OCI-LY1 (cell line): Measurements from ENCODE around the gene RPUSD4.

Source experiments
- H2AFZ ChIP-seq: fragments of 200-600 bp; sonication (generic), shearing (Covaris generic); 2 replicates; pipeline ENCODE4 v1.6.0; 2014; ENCODE audit warnings: antibody characterized with exemption, mild to moderate bottlenecking, low read length
- H3F3A ChIP-seq: fragments of 200-600 bp; sonication (generic), shearing (Covaris generic); 2 replicates; pipeline ENCODE4 v1.6.0; 2014; ENCODE audit warnings: mild to moderate bottlenecking, antibody characterized with exemption, low read length, moderate library complexity; ENCODE audit not compliant: insufficient read depth
- H3K27ac ChIP-seq: fragments of 200-600 bp; sonication (generic); 2 replicates; pipeline ENCODE4 v1.5.1; 2014; ENCODE audit warnings: low read length, mixed run types, mild to moderate bottlenecking, low read depth; ENCODE audit not compliant: poor library complexity, severe bottlenecking
- H3K27me3 ChIP-seq: fragments of 200-600 bp; sonication (generic); 2 replicates; pipeline ENCODE4 v1.6.0; 2014; ENCODE audit warnings: antibody characterized with exemption, mild to moderate bottlenecking, low read length, moderate library complexity; ENCODE audit not compliant: insufficient read depth
- H3K36me3 ChIP-seq: fragments of 200-600 bp; sonication (generic); 2 replicates; pipeline ENCODE4 v1.6.1; 2014; ENCODE audit warnings: mild to moderate bottlenecking, antibody characterized with exemption, low read length, moderate library complexity, mixed read lengths; ENCODE audit not compliant: insufficient read depth
- H3K4me1 ChIP-seq: fragments of 200-600 bp; sonication (generic); 2 replicates; pipeline ENCODE4 v1.5.1; 2014; ENCODE audit warnings: mild to moderate bottlenecking, low read length, moderate library complexity; ENCODE audit not compliant: insufficient read depth, severe bottlenecking
- H3K4me2 ChIP-seq: fragments of 200-600 bp; sonication (generic), shearing (Covaris generic); 2 replicates; pipeline ENCODE4 v1.6.1; 2014; ENCODE audit warnings: low read length
- H3K4me3 ChIP-seq: fragments of 200-600 bp; sonication (generic); 2 replicates; pipeline ENCODE4 v1.5.1; 2014; ENCODE audit warnings: low read length, low read depth, mild to moderate bottlenecking, mixed read lengths; ENCODE audit not compliant: poor library complexity, severe bottlenecking
- H3K79me2 ChIP-seq: fragments of 200-600 bp; shearing (Covaris generic); 2 replicates; pipeline ENCODE4 v1.6.1; 2016; ENCODE audit warnings: mixed run types, low read length, mixed read lengths; ENCODE audit not compliant: insufficient read depth
- H3K9ac ChIP-seq: fragments of 200-600 bp; sonication (generic), shearing (Covaris generic); 2 replicates; pipeline ENCODE4 v1.6.1; 2014; ENCODE audit warnings: mild to moderate bottlenecking, low read length, mixed read lengths
- H3K9me2 ChIP-seq: fragments of 200-600 bp; sonication (generic), shearing (Covaris generic); 2 replicates; pipeline ENCODE4 v1.6.1; 2014; ENCODE audit warnings: low read depth, mild to moderate bottlenecking, low read length, mixed read lengths
- H3K9me3 ChIP-seq: fragments of 200-600 bp; shearing (Covaris generic); 2 replicates; pipeline ENCODE4 v1.6.1; 2014; ENCODE audit warnings: low read length, mixed read lengths
- H4K20me1 ChIP-seq: fragments of 200-600 bp; sonication (generic), shearing (Covaris generic); 2 replicates; pipeline ENCODE4 v1.6.0; 2016; ENCODE audit warnings: mild to moderate bottlenecking, low read length; ENCODE audit not compliant: insufficient read depth
- CTCF ChIP-seq: fragments of 200-600 bp; sonication (generic), shearing (Covaris generic); IDR thresholded peaks from 2 replicates; pipeline ENCODE4 v1.5.1; 2017; ENCODE audit warnings: mild to moderate bottlenecking, antibody characterized with exemption, low read length, moderate library complexity, mixed read lengths
- EZH2 ChIP-seq: fragments of 200-600 bp; sonication (generic), shearing (Covaris generic); IDR thresholded peaks from 2 replicates; pipeline ENCODE4 v1.8.0; 2017; ENCODE audit warnings: borderline replicate concordance, mixed run types, mild to moderate bottlenecking, antibody characterized with exemption, low read length, moderate library complexity, mixed read lengths

The RPUSD4 gene

DNA sequence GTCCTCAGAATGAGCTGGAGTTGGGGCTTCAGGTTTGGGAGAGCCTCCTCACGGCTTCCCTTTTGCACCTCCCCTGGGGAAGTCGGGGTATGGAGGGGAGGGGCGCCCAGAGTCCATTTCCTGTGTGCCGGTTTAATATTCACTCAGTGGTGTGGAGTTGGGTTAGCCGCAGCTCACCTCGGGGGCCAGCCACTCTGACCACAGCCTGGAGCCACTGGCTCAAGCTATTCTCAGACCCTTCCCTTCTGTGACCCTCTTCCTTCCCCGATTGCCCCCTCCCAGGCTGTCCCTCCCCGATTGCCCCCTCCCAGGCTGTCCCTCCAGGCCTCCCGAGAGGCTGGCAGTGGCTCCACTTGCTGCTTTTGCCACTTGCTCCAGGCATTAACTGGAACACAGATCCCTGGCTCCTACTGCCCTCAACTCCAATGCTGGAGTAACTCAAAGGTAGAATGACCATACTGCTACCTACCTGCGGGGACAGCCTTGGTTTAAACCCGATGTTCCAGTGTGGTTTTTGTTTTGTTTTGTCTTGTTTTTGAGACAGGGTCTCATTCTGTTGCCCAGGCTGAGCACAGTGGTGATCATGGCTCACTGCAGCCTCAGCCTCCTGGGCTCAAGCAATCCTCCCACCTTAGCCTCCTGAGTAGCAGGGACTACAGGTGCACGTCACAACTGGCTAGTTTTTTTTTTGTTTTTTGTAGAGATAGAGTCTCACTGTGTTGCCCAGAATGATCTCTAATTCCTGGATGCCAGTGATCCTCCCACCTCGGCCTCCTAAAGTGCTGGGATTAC, 29.3 kb downstream of the RPUSD4 start:
- H3K4me2 ChIP-seq = no peak overlapping the region
- no peaks in the 10 kb centered on the region for H3K36me3 ChIP-seq
- no peak overlapping the region for H3K27ac ChIP-seq
- no peaks in the 10 kb centered on the region for H3K9me2 ChIP-seq
- no peaks in the 10 kb centered on the region for H3K9me3 ChIP-seq
- no peaks in the 10 kb centered on the region for H3K27me3 ChIP-seq
- H3K4me3 ChIP-seq = no peak overlapping the region
- H3K79me2 ChIP-seq = no peaks in the 10 kb centered on the region
- no peak overlapping the region for H3K9ac ChIP-seq
- H4K20me1 ChIP-seq = no peaks in the 10 kb centered on the region
- H2AFZ ChIP-seq = no peak overlapping the region
- TF ChIP-seq CTCF = no peak
- TF ChIP-seq EZH2 = no peak
- no peaks in the 10 kb centered on the region for H3K4me1 ChIP-seq
- H3F3A ChIP-seq = no peaks in the 10 kb centered on the region

DNA sequence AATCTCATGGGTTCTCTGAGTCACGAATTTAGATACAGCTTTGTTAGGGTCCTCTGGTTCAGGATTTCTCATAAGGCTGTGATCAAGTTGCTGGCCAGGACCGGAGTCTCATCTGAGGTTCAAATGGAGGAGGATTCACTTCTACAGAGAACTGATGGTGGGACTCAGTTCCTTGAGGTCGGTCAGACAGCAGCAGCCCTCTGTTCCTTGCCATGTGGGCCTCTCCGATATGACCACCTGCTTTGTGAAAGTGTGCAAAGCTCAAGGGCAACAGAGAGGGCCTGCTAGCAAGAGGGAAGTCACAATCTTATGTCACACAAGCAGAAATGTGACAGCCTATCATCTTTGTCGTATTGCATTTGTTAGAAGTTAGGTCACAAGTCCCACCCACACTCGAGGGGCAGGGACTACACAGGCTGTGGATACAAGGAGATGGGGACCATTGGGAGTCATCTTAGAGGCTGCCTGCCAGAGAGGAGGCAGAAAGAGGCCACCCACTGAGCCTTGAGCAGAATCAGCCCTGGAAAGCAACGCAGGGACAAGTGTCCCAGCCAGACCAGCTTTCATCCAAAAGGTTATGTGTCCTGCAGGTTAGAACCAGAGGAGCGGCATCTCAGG, 34.5 kb downstream of the RPUSD4 start:
- no peak overlapping the region for H3K4me2 ChIP-seq

DNA sequence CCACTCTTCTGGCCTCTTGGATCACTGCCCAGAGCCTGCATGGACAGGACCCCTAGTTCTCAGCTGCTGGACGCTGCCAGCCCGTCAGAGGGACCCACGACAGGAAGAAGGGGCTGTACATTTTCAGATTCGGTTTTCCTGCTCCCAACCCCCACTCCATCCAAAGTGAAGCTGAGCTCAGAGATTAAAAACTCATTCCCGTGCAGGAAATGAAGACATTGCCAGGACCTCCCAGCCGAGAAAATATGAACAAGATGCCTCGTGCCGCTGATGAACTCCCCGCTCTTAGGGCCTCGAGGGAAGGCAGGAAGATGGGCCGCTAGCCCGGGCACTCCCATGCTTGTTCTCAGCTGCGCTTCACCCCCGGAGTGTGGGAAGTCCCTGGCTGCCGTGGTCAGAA, 36.1 kb downstream of the RPUSD4 start:
- Histone ChIP-seq H3K4me3 (no peak overlapping the region), H3K4me1 (no peaks in the 10 kb centered on the region), H3K36me3 (no peaks in the 10 kb centered on the region), H3K9me2 (no peaks in the 10 kb centered on the region), H2AFZ (no peak overlapping the region), H3K79me2 (no peaks in the 10 kb centered on the region), H3F3A (no peaks in the 10 kb centered on the region), H3K9ac (no peak overlapping the region), H3K27ac (no peak overlapping the region), H3K27me3 (no peaks in the 10 kb centered on the region), H3K4me2 (no peak overlapping the region), H3K9me3 (no peaks in the 10 kb centered on the region), H4K20me1 (no peaks in the 10 kb centered on the region)
- no peak for TF ChIP-seq CTCF
- no peak for TF ChIP-seq EZH2

More for the DNA sequence above, 34.5 kb downstream of the RPUSD4 start:
- Histone ChIP-seq H4K20me1 (no peaks in the 10 kb centered on the region), H3K4me1 (no peaks in the 10 kb centered on the region), H3K79me2 (no peaks in the 10 kb centered on the region), H3K4me3 (no peak overlapping the region), H3K9ac (no peak overlapping the region), H3K36me3 (no peaks in the 10 kb centered on the region), H2AFZ (no peak overlapping the region), H3K9me3 (no peaks in the 10 kb centered on the region), H3K27me3 (no peaks in the 10 kb centered on the region), H3F3A (no peaks in the 10 kb centered on the region), H3K27ac (no peak overlapping the region), H3K9me2 (no peaks in the 10 kb centered on the region)
- TF ChIP-seq EZH2 (no peak), CTCF (no peak)
